HG03432 (cell line): ENCODE measurements around the gene TMEM165.

ENCODE experiments used
- ATAC-seq: cut with Tn5 transposase; IDR thresholded peaks from one replicate; pipeline ENCODE4 v1.9.1; 2021; ENCODE audit warnings: mild to moderate bottlenecking, moderate library complexity; ENCODE audit not compliant: unreplicated experiment

Gene TMEM165

DNA sequence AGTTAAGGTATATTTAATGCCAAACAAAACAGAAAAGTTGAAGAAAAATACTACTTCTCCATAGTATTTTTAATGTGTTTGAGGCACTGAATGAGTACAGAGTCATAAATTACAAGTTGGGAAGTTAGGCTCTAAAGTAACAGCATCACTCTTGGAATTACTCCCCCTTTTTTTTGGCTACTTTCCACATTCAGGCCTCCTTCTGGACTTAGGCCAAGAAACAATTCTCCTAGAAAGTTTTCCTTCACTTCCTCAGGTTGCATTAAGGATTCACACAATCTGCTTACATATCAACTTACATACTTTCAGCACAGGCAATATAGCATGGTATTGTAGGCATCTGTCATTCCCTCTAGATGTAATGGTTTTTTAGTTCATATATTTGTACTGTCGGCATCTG is 52.1 kb downstream of the TMEM165 start:
- no peak for ATAC-seq

DNA sequence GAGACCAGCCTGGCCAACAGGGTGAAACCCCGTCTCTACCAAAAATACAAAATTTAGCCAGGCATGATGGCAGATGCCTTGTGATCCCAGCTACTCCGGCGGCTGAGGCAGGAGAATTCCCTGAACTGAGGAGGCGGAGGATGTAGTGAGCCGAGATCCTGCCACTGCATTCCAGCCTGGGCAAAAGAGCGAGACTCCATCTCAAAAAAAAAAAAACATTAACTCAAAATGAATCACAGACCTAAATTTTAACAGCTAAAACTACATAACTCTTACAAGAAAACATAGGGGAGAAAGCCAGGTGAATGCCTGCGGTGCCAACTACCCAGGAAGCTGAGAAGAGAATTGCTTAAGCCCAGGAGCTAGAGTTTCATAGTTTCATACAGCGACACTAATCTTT is 54.8 kb downstream of the TMEM165 start:
- ATAC-seq: no peak

DNA sequence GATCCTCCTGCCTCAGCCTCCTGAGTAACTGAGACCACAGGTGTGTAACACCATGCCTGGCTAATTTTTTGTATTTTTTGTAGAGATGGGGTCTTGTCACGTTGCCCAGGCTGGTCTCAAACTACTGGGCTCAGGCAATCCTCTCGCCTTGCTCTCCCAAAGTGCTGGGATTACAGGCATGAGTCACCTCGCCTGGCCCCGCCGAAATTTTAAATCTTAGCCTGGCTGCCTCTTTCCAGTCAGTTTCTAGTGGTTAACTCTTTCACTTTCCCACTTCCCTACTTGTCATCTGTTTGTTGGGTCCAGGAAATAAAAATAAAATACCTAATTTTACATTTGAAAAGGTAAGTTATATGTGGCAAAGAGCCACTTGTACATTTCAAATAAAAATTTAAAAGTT is 62.4 kb downstream of the TMEM165 start:
- no peak for ATAC-seq

DNA sequence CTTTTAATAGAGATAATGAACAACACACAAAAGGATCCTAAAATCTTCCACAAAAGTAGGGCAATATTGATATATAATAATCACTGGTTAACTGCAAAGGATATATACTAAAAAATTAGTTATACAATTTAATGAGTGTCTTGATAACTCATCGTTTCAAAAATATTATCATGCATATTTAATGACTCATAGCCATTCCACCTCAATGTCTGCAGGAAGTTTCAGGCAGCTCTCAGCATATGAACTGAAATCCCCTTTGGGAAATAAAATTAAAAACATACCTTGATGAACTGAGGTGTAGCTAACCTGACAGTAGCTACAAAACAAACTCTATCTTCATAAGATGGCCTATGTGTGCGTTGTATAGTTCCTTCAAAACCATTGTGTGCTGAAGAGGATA is 62.9 kb downstream of the TMEM165 start:
- no peak for ATAC-seq

DNA sequence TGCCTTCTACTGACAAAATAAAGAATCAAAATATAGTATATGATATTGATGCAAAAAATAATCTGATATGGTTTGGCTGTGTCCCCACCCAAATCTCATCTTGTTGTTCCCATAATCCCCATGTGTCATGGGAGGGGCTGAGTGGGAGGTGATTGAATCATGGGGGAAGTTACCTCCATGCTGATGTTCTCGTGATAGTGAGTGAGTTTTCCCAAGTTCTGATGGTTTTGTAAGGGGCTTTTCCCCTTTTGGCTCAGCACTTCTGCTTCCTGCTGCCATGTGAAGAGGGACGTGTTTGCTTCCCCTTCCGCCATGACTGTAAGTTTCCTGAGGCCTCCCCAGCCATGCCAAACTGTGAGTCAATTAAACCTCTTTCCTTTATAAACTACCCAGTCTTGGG is 70.2 kb downstream of the TMEM165 start:
- no peak for ATAC-seq

DNA sequence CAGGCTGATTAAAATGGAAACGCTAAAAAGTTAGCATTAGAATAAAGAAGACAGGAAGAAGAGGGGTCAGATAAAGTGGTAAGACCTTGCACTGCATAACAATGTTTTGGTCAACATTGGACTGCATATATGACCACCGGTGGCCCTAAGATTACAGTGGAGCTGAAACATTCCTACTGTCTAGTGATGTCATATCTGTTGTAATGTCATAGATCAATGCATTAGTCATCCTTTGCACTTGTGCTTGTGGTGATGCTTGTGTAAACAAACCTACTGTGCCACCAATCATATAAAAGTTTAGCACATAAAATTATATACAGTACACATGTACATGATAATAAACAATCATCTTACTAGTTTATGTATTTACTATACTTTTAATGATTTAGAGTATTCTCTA is 73.0 kb downstream of the TMEM165 start:
- ATAC-seq: no peak

DNA sequence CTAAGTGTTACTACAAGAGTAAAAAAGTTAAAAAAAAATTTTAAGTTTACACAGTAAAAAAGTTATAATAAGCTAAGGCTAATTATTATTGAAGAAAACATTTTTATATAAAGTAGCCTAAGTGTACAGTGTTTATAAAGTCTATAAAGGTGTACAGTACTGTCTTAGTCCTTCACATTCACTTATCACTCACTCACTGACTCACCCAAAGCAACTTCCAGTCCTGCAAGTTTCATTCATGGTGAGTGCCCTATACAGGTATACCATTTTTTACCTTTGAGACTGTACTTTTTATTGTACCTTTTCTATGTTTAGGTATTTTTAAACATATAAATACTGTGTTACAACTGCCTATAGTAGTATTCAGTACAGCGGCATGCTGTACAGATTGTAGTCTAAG is 74.2 kb downstream of the TMEM165 start:
- ATAC-seq: no peak
